B cell (primary cell): ENCODE measurements around the gene HS1BP3. TPM values are rescaled to one million over a fixed set of nuclear protein-coding genes. Genes with fewer than 3 reads are reported as not detected.

Experiments used
- ATAC-seq: fragments of 200-7000 bp; cut with Tn5 transposase; one replicate; pipeline ENCODE4 v1.10.0; 2021; ENCODE audit warnings: low read depth, mild to moderate bottlenecking, moderate number of reproducible peaks, moderate library complexity
- CTCF ChIA-PET: fragments of 350-600 bp; sonication (Branson Sonifier 250); formaldehyde crosslinking; loops from one replicate; lab custom pipeline; 2021; ENCODE audit warnings: antibody characterized with exemption, inconsistent platforms; lab: Charles Lee
- POLR2A ChIA-PET: fragments of 350-600 bp; sonication (Branson Sonifier 250); formaldehyde crosslinking; loops from one replicate; lab custom pipeline; 2021; ENCODE audit warnings: antibody characterized with exemption; lab: Charles Lee
- DNase-seq: peaks from one replicate; pipeline ENCODE4 v3.0.0; 2013
- H2AFZ ChIP-seq: 2 replicates; pipeline ENCODE4 v1.6.1; 2012; ENCODE audit warnings: mild to moderate bottlenecking, low read depth, low read length; ENCODE audit not compliant: insufficient read depth, poor library complexity, severe bottlenecking
- H3K27ac ChIP-seq, 2 donors: 1 replicate in 1 of 2; 2 replicates in 1 of 2; pipeline ENCODE4 v1.5.1; 2012 to 2013; ENCODE audit warnings: low read length in 2 of 2, mild to moderate bottlenecking in 2 of 2, moderate library complexity in 1 of 2
- H3K27me3 ChIP-seq, 4 experiments: fragments of 200-600 bp in 1 of 4; sonication (generic) in 1 of 4; replicated peaks in 1 of 4; 1 replicate in 2 of 4; 2 replicates in 2 of 4; pipeline versions ENCODE4 v1.6.1 to v1.7.0; 2013 to 2016; ENCODE audit warnings: low read length in 3 of 4, mild to moderate bottlenecking in 2 of 4, mixed read lengths in 1 of 4, moderate library complexity in 1 of 4; ENCODE audit not compliant: insufficient read depth in 4 of 4, control insufficient read depth in 3 of 4; ENCODE audit errors: control extremely low read depth in 1 of 4
- H3K36me3 ChIP-seq, 2 experiments: replicated peaks in 1 of 2; 1 replicate in 1 of 2; 2 replicates in 1 of 2; pipeline versions ENCODE4 v1.6.1 to v1.7.1; 2013; ENCODE audit warnings: low read length in 1 of 2; ENCODE audit not compliant: insufficient read depth in 2 of 2, control insufficient read depth in 1 of 2; ENCODE audit errors: control extremely low read depth in 1 of 2, extremely low read depth in 1 of 2
- H3K4me1 ChIP-seq, 2 donors: fragments of 200-600 bp in 1 of 2; sonication (generic) in 1 of 2; 1 replicate in 1 of 2; 2 replicates in 1 of 2; pipeline versions ENCODE4 v1.5.1 to v1.6.1; 2013 to 2017; ENCODE audit warnings: low read length in 2 of 2; ENCODE audit not compliant: control insufficient read depth in 2 of 2, insufficient read depth in 2 of 2
- H3K4me2 ChIP-seq: replicated peaks from 2 replicates; pipeline ENCODE3; 2012; ENCODE audit warnings: mild to moderate bottlenecking, low read depth, low read length; ENCODE audit not compliant: poor library complexity, severe bottlenecking
- H3K4me3 ChIP-seq, 5 experiments: fragments of 200-600 bp in 1 of 5; sonication (generic) in 1 of 5; 1 replicate in 3 of 5; 2 replicates in 2 of 5; pipeline versions ENCODE4 v1.5.1 to v1.7.0; 2011 to 2016; ENCODE audit warnings: low read length in 4 of 5, mild to moderate bottlenecking in 4 of 5, low read depth in 2 of 5, control low read depth in 1 of 5, moderate library complexity in 1 of 5; ENCODE audit not compliant: insufficient read depth in 1 of 5; ENCODE audit errors: control extremely low read depth in 1 of 5, extremely low read depth in 1 of 5
- H3K79me2 ChIP-seq: fragments of 200-600 bp; sonication (generic); one replicate; pipeline ENCODE4 v1.6.0; 2016; ENCODE audit warnings: low read length; ENCODE audit not compliant: control insufficient read depth, insufficient read depth
- H3K9ac ChIP-seq: fragments of 200-600 bp; sonication (generic); 2 replicates; pipeline ENCODE4 v1.6.1; 2017; ENCODE audit warnings: mild to moderate bottlenecking, low read length, moderate library complexity
- H3K9me3 ChIP-seq, 3 donors: one replicate each; pipeline versions ENCODE4 v1.6.1 to v1.7.1; 2013; ENCODE audit warnings: low read length in 2 of 3; ENCODE audit not compliant: control insufficient read depth in 2 of 3, insufficient read depth in 1 of 3; ENCODE audit errors: control extremely low read depth in 1 of 3
- H4K20me1 ChIP-seq: 2 replicates; pipeline ENCODE4 v1.6.0; 2012; ENCODE audit warnings: mild to moderate bottlenecking, low read length; ENCODE audit not compliant: insufficient read depth, control insufficient read depth, poor library complexity, severe bottlenecking
- H3K27ac Mint-ChIP-seq: one replicate; pipeline ENCODE4 v1.8.0; 2021; ENCODE audit warnings: mixed read lengths
- H3K27me3 Mint-ChIP-seq: one replicate; pipeline ENCODE4 v1.8.0; 2021; ENCODE audit warnings: mixed read lengths
- H3K4me1 Mint-ChIP-seq: one replicate; pipeline ENCODE4 v1.8.0; 2021; ENCODE audit warnings: mixed read lengths
- H3K4me3 Mint-ChIP-seq: one replicate; pipeline ENCODE4 v1.8.0; 2021; ENCODE audit warnings: mixed read lengths
- H3K9me3 Mint-ChIP-seq: one replicate; pipeline ENCODE4 v1.8.0; 2022; ENCODE audit warnings: mixed read lengths; ENCODE audit not compliant: insufficient read depth
- CTCF ChIP-seq: fragments of 200-600 bp; IDR thresholded peaks from one replicate; pipeline ENCODE4 v1.8.0; 2022; ENCODE audit warnings: antibody characterized with exemption, mild to moderate bottlenecking
- EZH2 ChIP-seq: IDR thresholded peaks from 2 replicates; pipeline ENCODE4 v1.6.1; 2012; ENCODE audit warnings: borderline replicate concordance, low read depth, mild to moderate bottlenecking, moderate library complexity, low read length; ENCODE audit not compliant: insufficient read depth, poor library complexity, severe bottlenecking
- WGBS: methylation state at CpG from one replicate; pipeline ENCODE4 v1.1.5; 2013; ENCODE audit warnings: missing lambda C conversion rate; ENCODE audit not compliant: insufficient coverage; 5-methylcytosine and 5-hydroxymethylcytosine counted together
- intact Hi-C: fragments of 100-400 bp; cut with micrococcal nuclease; formaldehyde crosslinking; loops from one replicate; pipeline ENCODE4 v1.10.0; 2022
- polyA plus RNA-seq: library from polyadenylated mRNA; depleted of rRNA; stranded (reverse); fragments of >200 nt; gene quantifications from 2 replicates; pipeline ENCODE4 v1.2.3, GENCODE V29; 2012
- total RNA-seq, 2 donors: library from RNA; stranded (reverse); fragments of 120-200 nt in 1 of 2; gene quantifications; 1 replicate in 1 of 2; 2 replicates in 1 of 2; pipeline versions ENCODE4 v1.2.3 to v1.2.4, GENCODE V29; 2013 to 2022

The HS1BP3 gene
- total and polyA plus RNA-seq, 2 donors (not counting 1 experiment from before 2014, with no cell fraction given), result 27.8 to 28.7 TPM

GRCh38 chr2:20676353-20677215, 25.7 kb upstream of the HS1BP3 start:
- H3K4me1 Mint-ChIP-seq, result peaks cover 59% of the 10 kb centered on the region
- no peaks in the 10 kb centered on the region for H3K9me3 Mint-ChIP-seq
- peak overlapping the region; percentile 53 for H3K4me2 ChIP-seq
- no peaks in the 10 kb centered on the region for H3K27me3 Mint-ChIP-seq
- H3K27ac Mint-ChIP-seq, result peak overlapping the region; percentile 98
- peaks cover 0 to 9% (median 1%) of the 10 kb centered on the region in 4 experiments for H3K27me3 ChIP-seq
- H3K79me2 ChIP-seq, result no peaks in the 10 kb centered on the region
- H3K4me3 ChIP-seq, result peak overlapping the region in 1 of 5 experiments; percentile 3
- DNase-seq (peak; percentile 87), ATAC-seq (peak; percentile 66)
- no peaks in the 10 kb centered on the region for H3K9me3 ChIP-seq
- 50% methylated on average over 11 of the region's 12 CpGs for WGBS
- peak overlapping the region; percentile 80 for H3K4me3 Mint-ChIP-seq
- peak overlapping the region; percentile 2 for H3K9ac ChIP-seq
- ChIA-PET CTCF (interaction anchor here (0.5 to 8.8 kb wide), 20 partner anchors 8 to 324 kb away, joined by 3 to 160 read pairs (median 4); partner anchors contain the start of genes GDF7, HS1BP3, LDAH and RHOB), POLR2A (interaction anchor here (0.6 to 3.2 kb wide), 10 partner anchors 10 to 625 kb away, joined by 3 to 74 read pairs (median 5); partner anchors contain the start of genes GDF7, HS1BP3, LAPTM4A and LDAH)
- TF ChIP-seq EZH2, result no peak
- intact Hi-C loops, result loop anchor here (1.0 to 5.0 kb wide), 4 partner anchors 10 to 146 kb away; partner anchors contain the start of gene LDAH
- peaks cover 34 to 80% of the 10 kb centered on the region in 2 donors for H3K4me1 ChIP-seq
- H3K27ac ChIP-seq, result peak overlapping the region; percentile 63 to 82
- H2AFZ ChIP-seq, result no peak overlapping the region
- no peaks in the 10 kb centered on the region for H4K20me1 ChIP-seq
- H3K36me3 ChIP-seq, result peaks cover 0 to 21% of the 10 kb centered on the region in 2 experiments

GRCh38 chr2:20675701-20676352, 24.9 kb upstream of the HS1BP3 start:
- H3K79me2 ChIP-seq, result no peaks in the 10 kb centered on the region
- peak overlapping the region; percentile 63 to 82 for H3K27ac ChIP-seq
- H3K4me1 ChIP-seq, result peaks cover 35 to 86% of the 10 kb centered on the region in 2 donors
- intact Hi-C loops, result loop anchor here (1.0 to 5.0 kb wide), 3 partner anchors 10 to 146 kb away; partner anchors contain the start of gene LDAH
- no peaks in the 10 kb centered on the region for H3K27me3 Mint-ChIP-seq
- CTCF ChIA-PET, result interaction anchor here (0.5 to 8.8 kb wide), 16 partner anchors 9 to 323 kb away, joined by 3 to 160 read pairs (median 5); partner anchors contain the start of genes GDF7, HS1BP3, LDAH and RHOB
- no peaks in the 10 kb centered on the region for H4K20me1 ChIP-seq
- H3K36me3 ChIP-seq, result peaks cover 0 to 20% of the 10 kb centered on the region in 2 experiments
- peaks cover 0 to 16% (median 4%) of the 10 kb centered on the region in 4 experiments for H3K27me3 ChIP-seq
- H3K9ac ChIP-seq, result peak overlapping the region; percentile 1
- peak overlapping the region in 1 of 5 experiments; percentile 15 for H3K4me3 ChIP-seq
- peak overlapping the region; percentile 53 for H3K4me2 ChIP-seq
- no peak overlapping the region for H2AFZ ChIP-seq
- 25% methylated on average over 2 of the region's 6 CpGs for WGBS
- no peaks in the 10 kb centered on the region for H3K9me3 Mint-ChIP-seq
- H3K4me3 Mint-ChIP-seq, result peak overlapping the region; percentile 80
- H3K4me1 Mint-ChIP-seq, result peaks cover 59% of the 10 kb centered on the region
- peak; percentile 79 for ATAC-seq
- peaks cover 0 to 4% (median 0%) of the 10 kb centered on the region in 3 donors for H3K9me3 ChIP-seq
- TF ChIP-seq EZH2, result no peak
- no peak for TF ChIP-seq CTCF
- H3K27ac Mint-ChIP-seq, result peak overlapping the region; percentile 98
- POLR2A ChIA-PET, result interaction anchor here (0.9 to 3.2 kb wide), 6 partner anchors 9 to 229 kb away, joined by 3 to 74 read pairs (median 8); partner anchors contain the start of genes GDF7, HS1BP3 and RHOB
- DNase-seq, result peak; percentile 83
